Lower leg skin (tissue), 4 donors: Measurements from ENCODE around the gene GNG12. TPM values are rescaled to one million over a fixed set of nuclear protein-coding genes. Genes with fewer than 3 reads are reported as not detected.

ENCODE experiments used
- DNase-seq, 2 donors: peaks; one replicate each; pipeline ENCODE4 v3.0.0-alpha.2; 2019; ENCODE audit warnings: low spot score in 2 of 2
- H3K4me3 ChIP-seq: fragments of 200-600 bp; sonication (generic); 2 replicates; pipeline ENCODE4 v1.5.1; 2017; ENCODE audit warnings: mild to moderate bottlenecking, low read depth; ENCODE audit not compliant: poor library complexity, severe bottlenecking
- POLR2A ChIP-seq, 2 donors: fragments of 450-650 bp; IDR thresholded peaks; one replicate each; pipeline ENCODE4 v1.6.1; 2016 to 2017; ENCODE audit warnings: antibody characterized with exemption in 2 of 2, mild to moderate bottlenecking in 1 of 2, moderate library complexity in 1 of 2
- WGBS, 2 donors: methylation state at CpG; one replicate each; pipeline ENCODE4 v1.1.5; 2018; 5-methylcytosine and 5-hydroxymethylcytosine counted together
- intact Hi-C: fragments of 100-400 bp; cut with DNase I; formaldehyde crosslinking; loops from one replicate; pipeline ENCODE4 v1.15.0; 2023; ENCODE audit warnings: low total_unique reads
- total RNA-seq, 4 donors: library from RNA; depleted of rRNA; stranded (reverse); fragments of >200 nt; gene quantifications; one replicate each; pipeline ENCODE4 v1.1.0, GENCODE V29; 2016
- TF ChIP-seq, protein P1 (sequence below), 3 donors: fragments of 450-650 bp; IDR thresholded peaks; one replicate each; pipeline ENCODE4 v1.5.1; 2016; ENCODE audit warnings: antibody characterized with exemption in 3 of 3, mild to moderate bottlenecking in 3 of 3, moderate library complexity in 2 of 3

GNG12 gene
- total RNA-seq, 4 donors from 2014 or later, result 89.7 to 113 (median 99.2) TPM

DNA sequence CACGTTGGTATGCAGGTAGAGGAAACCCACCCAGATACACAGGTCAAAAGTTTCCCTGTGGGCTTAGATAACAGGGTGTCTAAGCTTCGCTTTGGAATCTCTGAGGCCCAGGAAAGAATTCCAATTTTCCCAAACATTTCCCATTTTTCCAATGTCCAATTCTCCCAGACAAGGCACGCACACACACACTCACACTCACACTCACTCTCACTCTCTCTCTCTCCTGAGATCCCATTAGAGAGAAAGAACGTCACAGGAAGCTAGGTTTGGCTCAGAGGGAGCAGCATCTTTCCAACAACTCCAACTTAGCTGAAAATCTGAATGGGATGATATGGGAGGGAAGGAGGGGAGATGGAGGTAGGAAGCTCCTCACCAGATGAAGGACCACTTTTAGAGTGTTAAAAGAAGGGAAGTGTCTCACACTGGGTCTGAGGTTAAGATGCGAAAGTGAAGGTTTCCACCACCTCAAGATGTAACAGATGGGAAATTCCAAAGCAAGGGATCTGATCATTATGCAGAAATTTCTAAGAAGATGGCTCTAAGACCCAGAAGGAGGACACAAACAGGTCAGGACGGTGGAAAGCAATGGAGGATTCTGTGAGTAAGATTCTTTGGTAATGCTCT, 63.5 kb downstream of the GNG12 start:
- no peak overlapping the region for H3K4me3 ChIP-seq
- no peak for DNase-seq
- whole genome bisulfite sequencing, 2 donors, result 76 to 82% methylated on average over 6 of the region's 6 CpGs
- intact Hi-C loops, result loop anchor here (5.0 kb wide), 1 partner anchor 338 kb away; no protein-coding TSS in a partner anchor
- no peak for TF ChIP-seq POLR2A (IDR thresholded peaks at IDR 0.05)
- TF ChIP-seq, protein P1, sequence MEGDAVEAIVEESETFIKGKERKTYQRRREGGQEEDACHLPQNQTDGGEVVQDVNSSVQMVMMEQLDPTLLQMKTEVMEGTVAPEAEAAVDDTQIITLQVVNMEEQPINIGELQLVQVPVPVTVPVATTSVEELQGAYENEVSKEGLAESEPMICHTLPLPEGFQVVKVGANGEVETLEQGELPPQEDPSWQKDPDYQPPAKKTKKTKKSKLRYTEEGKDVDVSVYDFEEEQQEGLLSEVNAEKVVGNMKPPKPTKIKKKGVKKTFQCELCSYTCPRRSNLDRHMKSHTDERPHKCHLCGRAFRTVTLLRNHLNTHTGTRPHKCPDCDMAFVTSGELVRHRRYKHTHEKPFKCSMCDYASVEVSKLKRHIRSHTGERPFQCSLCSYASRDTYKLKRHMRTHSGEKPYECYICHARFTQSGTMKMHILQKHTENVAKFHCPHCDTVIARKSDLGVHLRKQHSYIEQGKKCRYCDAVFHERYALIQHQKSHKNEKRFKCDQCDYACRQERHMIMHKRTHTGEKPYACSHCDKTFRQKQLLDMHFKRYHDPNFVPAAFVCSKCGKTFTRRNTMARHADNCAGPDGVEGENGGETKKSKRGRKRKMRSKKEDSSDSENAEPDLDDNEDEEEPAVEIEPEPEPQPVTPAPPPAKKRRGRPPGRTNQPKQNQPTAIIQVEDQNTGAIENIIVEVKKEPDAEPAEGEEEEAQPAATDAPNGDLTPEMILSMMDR (IDR thresholded peaks at IDR 0.05), result no peak

DNA sequence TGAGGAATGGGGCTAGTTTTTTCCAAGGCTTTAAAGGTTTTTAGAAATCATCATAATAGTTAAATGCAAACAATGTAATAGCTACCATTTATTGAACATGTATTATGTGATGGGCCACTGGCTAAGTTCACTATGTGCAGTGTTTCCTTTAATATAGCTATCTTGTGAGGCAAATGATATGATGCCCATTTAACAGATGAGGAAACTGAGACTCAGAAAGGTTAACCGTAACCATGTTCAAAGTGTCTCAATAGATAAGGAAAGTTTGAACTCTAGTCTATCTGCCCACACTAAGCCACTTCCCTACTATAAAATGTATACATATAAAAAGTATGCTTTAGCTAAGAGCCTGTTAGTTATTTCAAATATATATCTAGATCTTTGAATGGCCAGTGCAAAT, 64.8 kb downstream of the GNG12 start:
- intact Hi-C loops, result no loop called here
- 97 to 98% methylated on average over 1 of the region's 1 CpG for WGBS, 2 donors
- no peak for TF ChIP-seq POLR2A (IDR thresholded peaks at IDR 0.05)
- TF ChIP-seq, protein P1 (IDR thresholded peaks at IDR 0.05), result no peak
- H3K4me3 ChIP-seq, result no peak overlapping the region
- DNase-seq, result no peak

DNA sequence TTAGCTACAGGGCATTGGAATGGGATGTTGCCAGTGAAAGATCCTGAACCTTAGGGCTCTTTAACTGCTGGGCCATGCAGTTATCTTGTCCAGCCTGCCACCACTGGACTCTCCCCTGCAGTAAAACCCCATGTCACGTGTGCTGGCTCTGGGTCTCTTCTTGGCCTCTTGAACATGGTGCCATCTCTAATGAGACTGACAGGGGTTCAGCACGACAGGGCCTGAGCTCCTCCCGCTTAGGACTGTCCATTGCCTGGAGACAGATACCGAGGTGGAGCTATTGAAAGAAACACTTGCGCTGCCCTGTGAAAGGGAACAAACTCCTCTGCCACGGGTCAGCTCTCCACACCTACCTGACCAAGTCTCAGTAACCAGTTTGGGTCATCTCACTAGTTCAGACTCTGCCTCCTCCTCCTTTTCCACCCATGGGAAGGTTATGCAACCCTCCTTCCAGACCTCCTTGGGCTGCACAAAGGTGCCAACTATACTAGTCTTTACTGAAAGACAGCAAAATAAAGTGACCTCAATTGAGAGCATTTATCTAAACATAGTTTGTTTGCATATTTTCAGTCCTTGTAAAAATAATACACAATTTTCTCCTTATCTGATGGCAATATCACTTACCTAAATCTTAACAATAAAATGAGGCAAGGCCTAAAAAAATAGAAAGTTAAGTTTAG, 66.0 kb downstream of the GNG12 start:
- intact Hi-C loops, result no loop called here
- WGBS, 2 donors, result 85 to 89% methylated on average over 6 of the region's 6 CpGs

DNA sequence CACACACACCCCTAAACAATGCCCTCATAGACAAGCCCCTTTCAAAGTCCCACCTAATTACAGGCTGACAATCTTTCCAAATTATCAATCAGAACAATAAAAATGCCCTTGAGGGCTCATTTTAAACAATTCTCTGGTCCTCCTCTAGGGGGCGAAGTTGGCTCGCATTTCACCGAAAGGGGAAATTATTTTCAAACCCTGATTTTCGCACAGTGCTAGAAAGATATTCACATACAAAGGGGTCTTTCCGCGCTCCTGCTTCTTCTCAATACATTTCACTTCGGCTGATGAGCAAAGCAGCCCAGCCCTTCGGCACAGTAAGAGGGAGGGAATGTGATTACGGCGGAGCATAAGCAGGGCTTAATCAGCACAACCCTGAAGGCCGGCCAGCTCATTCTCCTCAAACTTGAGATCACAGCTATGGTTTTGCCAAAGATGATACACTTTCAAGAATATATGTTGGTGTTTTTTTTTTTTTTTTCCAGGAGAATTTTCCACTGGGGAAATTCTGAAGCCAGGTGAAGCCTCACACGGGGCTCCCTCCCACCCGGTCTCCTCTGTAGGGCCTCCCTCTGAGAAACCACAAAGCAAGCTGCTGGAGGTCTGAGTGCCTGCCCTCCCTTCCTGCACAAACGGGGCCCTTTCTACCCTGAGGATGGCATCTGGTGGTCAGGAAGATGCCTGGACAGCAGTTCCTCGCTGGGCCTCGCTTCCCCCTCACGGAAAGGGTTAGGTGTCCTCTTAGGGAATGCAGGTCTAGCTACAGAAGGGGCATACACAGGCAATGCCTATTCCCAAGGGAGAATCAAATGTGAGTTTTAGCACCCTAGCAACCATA, 66.9 kb downstream of the GNG12 start:
- TF ChIP-seq POLR2A (IDR thresholded peaks at IDR 0.05), result no peak
- TF ChIP-seq, protein P1 (IDR thresholded peaks at IDR 0.05), result peak in 1 of 3 donors; percentile 84
- 22 to 32% methylated on average over 17 of the region's 17 CpGs for WGBS, 2 donors
- intact Hi-C loops, result no loop called here
- H3K4me3 ChIP-seq, result no peak overlapping the region
- peak in 1 of 2 donors; percentile 44 for DNase-seq

More for the DNA sequence above, 66.0 kb downstream of the GNG12 start:
- no peak for DNase-seq
- no peak overlapping the region for H3K4me3 ChIP-seq
- no peak for TF ChIP-seq POLR2A (IDR thresholded peaks at IDR 0.05)

DNA sequence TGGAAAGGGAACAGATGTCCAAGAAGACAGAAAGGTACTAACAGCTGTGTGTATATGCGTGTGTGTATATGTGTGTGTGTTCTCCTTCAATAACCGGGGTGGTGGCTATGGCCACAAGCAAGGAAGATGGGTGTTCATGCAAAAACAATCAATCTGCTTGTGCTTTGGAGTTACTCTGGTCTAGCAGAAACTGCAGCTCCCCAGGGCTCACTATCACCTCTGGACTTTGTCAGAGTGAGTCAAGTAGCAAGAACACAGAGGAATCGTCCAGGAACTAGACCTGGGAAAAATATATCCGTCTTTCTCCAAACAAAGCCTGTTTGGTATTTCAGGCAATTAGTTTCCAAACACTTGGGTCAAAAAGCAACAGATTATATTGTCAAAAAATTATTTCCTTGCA, 68.6 kb downstream of the GNG12 start:
- intact Hi-C loops, result loop anchor here (5.0 kb wide), 1 partner anchor 232 kb away; no protein-coding TSS in a partner anchor
- H3K4me3 ChIP-seq, result no peak overlapping the region
- TF ChIP-seq POLR2A (IDR thresholded peaks at IDR 0.05), result no peak
- TF ChIP-seq, protein P1 (IDR thresholded peaks at IDR 0.05), result no peak
- DNase-seq, result no peak
- WGBS, 2 donors, result 82 to 86% methylated on average over 4 of the region's 4 CpGs

DNA sequence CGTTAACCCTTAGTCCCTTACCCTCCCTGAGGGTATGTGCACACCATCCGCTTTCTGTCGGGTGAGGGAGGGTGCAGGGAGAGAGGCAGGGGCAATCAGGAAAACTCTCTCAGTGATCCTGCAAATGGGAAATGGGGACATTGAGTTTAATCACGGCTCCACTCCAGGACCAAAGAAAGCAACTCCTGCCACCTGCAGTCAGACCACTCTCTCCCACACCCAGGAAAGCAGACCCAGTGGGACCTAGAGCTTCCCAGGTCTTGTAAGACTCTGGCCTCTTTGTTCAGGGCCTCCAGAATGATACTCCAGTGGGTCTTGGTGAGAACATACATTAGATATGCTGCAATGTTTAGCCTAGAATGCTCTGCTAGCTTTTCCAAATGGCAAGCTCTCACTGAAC, 71.5 kb downstream of the GNG12 start:
- intact Hi-C loops, result loop anchor here (5.0 kb wide), 1 partner anchor 229 kb away; no protein-coding TSS in a partner anchor
- no peak for DNase-seq

More for the DNA sequence above, 71.5 kb downstream of the GNG12 start:
- no peak overlapping the region for H3K4me3 ChIP-seq
- TF ChIP-seq, protein P1 (IDR thresholded peaks at IDR 0.05), result no peak
- no peak for TF ChIP-seq POLR2A (IDR thresholded peaks at IDR 0.05)
- 85 to 89% methylated on average over 4 of the region's 4 CpGs for WGBS, 2 donors
